ENCODE results near the gene PLB1.

Gene PLB1

DNA sequence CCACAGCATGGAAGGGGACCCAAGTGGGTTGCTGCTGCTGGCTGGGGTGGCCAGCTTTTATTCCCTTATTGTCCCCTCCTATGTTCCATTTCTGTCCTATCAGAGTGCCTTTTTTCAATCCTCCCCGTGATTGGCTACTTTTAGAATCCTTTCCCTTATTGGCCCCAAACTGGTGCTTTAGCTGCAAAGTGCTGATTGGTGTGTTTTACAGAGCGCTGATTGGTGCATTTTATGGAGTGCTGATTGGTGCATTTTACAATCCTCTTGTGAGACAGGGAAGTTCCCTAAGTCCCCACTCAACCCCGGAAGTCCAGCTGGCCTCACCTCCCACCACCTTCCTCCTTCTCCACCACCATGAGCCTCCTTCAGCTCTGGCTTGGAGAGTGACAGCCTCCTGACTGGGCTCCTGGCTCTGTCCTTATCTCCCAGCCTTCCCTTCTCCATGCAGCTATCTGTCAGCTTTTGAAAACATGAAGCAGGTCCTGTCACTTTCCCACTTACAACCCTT, 20.7 kb upstream of the PLB1 start:
- TF ChIP-seq, protein P1, sequence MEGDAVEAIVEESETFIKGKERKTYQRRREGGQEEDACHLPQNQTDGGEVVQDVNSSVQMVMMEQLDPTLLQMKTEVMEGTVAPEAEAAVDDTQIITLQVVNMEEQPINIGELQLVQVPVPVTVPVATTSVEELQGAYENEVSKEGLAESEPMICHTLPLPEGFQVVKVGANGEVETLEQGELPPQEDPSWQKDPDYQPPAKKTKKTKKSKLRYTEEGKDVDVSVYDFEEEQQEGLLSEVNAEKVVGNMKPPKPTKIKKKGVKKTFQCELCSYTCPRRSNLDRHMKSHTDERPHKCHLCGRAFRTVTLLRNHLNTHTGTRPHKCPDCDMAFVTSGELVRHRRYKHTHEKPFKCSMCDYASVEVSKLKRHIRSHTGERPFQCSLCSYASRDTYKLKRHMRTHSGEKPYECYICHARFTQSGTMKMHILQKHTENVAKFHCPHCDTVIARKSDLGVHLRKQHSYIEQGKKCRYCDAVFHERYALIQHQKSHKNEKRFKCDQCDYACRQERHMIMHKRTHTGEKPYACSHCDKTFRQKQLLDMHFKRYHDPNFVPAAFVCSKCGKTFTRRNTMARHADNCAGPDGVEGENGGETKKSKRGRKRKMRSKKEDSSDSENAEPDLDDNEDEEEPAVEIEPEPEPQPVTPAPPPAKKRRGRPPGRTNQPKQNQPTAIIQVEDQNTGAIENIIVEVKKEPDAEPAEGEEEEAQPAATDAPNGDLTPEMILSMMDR (IDR thresholded peaks at IDR 0.05; ENCODE audit: low read depth, low read length) = no peak
- no peak overlapping the region for H3K4me3 ChIP-seq (replicated peaks in 1 of 2; ENCODE audit: low read depth in 2 of 2, low read length in 2 of 2)
- no peak for DNase-seq (ENCODE audit: low read depth in 2 of 2)

DNA sequence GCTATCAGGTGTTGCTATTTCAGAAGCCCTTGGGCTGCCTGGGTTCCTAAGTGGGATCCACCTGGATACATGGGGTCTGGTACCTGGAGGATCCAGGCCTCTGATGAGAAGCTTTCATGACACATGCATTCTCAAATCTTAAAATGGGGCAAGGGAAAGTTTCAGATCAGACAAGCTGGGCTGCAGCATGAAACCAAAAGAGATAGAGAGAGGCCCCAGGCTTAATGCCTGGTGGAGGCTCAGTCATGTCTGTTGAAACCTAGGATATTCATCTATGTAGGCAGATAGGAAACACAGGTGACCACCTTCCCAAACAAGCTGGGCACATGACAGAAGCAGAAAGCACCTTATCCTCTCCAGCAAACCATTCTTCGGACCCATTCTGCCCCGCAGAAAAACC, 18.8 kb upstream of the PLB1 start:
- TF ChIP-seq, protein P1 (IDR thresholded peaks at IDR 0.05; ENCODE audit: low read depth, low read length) = no peak
- DNase-seq (ENCODE audit: low read depth in 2 of 2) = no peak
- H3K4me3 ChIP-seq (replicated peaks in 1 of 2; ENCODE audit: low read depth in 2 of 2, low read length in 2 of 2) = no peak overlapping the region

DNA sequence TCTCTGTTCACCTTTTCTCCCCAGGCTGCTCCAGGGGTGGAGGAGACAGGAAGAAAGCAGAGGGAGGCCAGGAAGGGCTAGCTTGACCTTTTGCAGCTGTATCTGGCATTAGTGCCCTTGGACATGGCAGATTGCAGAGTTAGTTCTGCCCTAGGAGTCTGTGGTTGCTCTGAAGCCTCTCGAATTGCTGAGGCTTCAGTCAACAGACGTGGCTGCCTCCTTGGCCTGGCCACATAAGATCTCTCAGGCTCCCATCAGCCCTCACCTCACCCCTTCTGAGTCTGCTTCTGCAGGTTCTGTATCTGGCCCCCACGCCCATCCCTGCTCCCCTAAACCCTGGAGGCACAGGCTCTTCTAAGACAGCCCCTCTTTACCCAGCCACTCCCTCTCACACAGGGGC, 18.2 kb upstream of the PLB1 start:
- no peak overlapping the region for H3K4me3 ChIP-seq (replicated peaks in 1 of 2; ENCODE audit: low read depth in 2 of 2, low read length in 2 of 2)
- DNase-seq (ENCODE audit: low read depth in 2 of 2) = no peak
- TF ChIP-seq, protein P1 (IDR thresholded peaks at IDR 0.05; ENCODE audit: low read depth, low read length) = no peak

DNA sequence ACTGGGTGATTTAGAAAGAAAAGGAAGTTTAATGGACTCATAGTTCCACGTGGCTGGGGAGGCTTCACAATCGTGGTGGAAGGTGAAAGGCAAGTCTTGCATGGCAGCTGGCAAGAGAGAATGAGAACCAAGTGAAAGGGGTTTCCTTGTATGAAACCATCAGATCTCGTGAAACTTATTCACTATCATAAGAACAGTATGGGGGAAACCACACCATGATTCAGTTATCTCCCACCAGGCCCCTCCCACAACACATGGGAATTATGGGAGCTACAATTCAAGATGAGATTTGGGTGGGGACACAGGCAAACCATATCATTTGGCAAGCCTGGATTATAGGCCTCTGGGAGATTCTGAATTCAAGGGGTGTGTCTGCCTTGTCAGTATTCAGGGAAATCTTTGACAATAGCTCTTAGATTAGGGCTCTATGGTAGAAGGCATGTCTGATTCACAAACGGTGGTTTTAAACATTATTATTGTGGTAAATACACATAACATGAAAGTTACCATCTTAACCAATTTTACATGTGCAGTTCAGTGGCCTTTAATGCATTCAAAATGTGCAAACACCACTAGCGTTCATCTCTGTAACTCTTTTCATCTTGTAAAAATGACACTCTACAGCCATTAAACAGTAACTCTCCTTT, 15.3 kb upstream of the PLB1 start:
- DNase-seq (ENCODE audit: low read depth in 2 of 2) = no peak
- TF ChIP-seq, protein P1 (IDR thresholded peaks at IDR 0.05; ENCODE audit: low read depth, low read length) = no peak
- H3K4me3 ChIP-seq (replicated peaks in 1 of 2; ENCODE audit: low read depth in 2 of 2, low read length in 2 of 2) = no peak overlapping the region

DNA sequence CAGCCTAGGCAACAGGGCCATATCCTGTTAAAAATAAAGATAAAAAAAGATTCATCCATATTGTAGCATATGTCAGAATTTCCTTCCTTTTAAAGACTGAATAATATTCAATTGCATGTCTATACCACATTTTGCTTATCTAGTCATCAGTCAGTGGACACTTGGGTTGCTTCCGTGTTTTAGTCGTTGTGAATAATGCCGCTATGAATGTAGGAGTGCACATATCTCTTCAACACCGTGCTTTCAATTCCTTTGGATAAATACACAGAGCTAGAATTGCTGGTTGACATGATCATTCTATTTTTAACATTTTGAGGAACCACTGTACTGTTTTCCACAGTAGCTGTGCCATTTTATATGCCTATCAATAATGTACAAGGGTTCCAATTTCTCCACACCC, 14.0 kb upstream of the PLB1 start:
- H3K4me3 ChIP-seq (replicated peaks in 1 of 2; ENCODE audit: low read depth in 2 of 2, low read length in 2 of 2) = no peak overlapping the region
- DNase-seq (ENCODE audit: low read depth in 2 of 2) = peak in 1 of 2 donors; percentile 21
- TF ChIP-seq, protein P1 (IDR thresholded peaks at IDR 0.05; ENCODE audit: low read depth, low read length) = no peak

DNA sequence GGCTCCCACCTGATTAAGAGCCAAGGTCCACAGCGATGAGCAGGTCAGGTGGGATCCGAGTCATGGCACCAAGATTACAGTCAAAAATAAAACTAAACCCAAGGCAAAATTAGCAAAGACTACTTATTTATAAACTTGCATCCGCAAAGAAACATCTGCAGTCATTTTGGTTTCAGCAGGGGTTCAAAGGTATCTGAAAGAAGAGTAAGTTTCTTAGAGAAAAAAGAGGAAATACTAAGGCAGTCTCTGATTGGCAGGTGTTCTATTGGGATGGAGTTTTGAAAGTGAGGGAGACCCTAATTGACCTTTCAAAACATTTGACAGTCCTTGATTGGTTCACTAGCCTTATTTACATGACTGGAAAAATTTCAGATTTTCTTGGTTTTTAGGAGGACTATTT, 11.0 kb upstream of the PLB1 start:
- TF ChIP-seq, protein P1 (IDR thresholded peaks at IDR 0.05; ENCODE audit: low read depth, low read length) = no peak
- H3K4me3 ChIP-seq (replicated peaks in 1 of 2; ENCODE audit: low read depth in 2 of 2, low read length in 2 of 2) = no peak overlapping the region
- DNase-seq (ENCODE audit: low read depth in 2 of 2) = no peak

DNA sequence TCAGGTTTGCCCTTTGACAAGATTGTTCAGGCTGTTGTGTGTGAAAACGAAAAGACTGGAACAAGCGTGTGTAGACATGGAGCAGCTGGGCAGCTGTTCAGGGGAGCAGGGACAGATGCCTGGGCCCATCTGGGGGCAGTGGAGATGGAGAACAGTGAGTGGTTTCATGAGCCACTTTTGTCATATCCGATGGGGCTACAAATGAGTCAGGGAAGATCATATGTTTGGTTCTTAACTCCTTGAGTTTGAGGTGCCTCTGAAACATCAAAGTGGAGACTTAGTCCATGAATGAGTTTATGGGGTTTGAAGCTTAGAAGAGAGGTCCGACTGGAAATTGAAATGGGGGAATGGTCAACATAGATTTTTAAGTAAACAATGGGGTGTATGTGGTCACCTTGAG, 9.3 kb upstream of the PLB1 start:
- no peak for DNase-seq (ENCODE audit: low read depth in 2 of 2)
- H3K4me3 ChIP-seq (replicated peaks in 1 of 2; ENCODE audit: low read depth in 2 of 2, low read length in 2 of 2) = no peak overlapping the region
- TF ChIP-seq, protein P1 (IDR thresholded peaks at IDR 0.05; ENCODE audit: low read depth, low read length) = no peak
